Panc1 (cell line): ENCODE results near the gene BBS9. TPM values are rescaled to one million over a fixed set of nuclear protein-coding genes. Genes with fewer than 3 reads are reported as not detected.

ENCODE experiments used
- ATAC-seq: fragments of 200-7000 bp; cut with Tn5 transposase; 2 replicates; pipeline ENCODE4 v1.9.1; 2020; ENCODE audit warnings: mild to moderate bottlenecking, moderate library complexity
- BruUV-seq: library from RNA; stranded (reverse); fragments of 400-500 nt; replicated peaks from 2 replicates; lab custom pipeline; 2021; lab: Mats Ljungman, UMichigan
- CTCF ChIA-PET: fragments of 300-600 bp; sonication (Branson Sonifier 250); formaldehyde crosslinking; loops from one replicate; lab custom pipeline; 2022; ENCODE audit warnings: antibody characterized with exemption; lab: Charles Lee
- POLR2A ChIA-PET: fragments of 300-600 bp; sonication (Branson Sonifier 250); formaldehyde crosslinking; loops from one replicate; lab custom pipeline; 2022; ENCODE audit warnings: antibody characterized with exemption; lab: Charles Lee
- DNase-seq: peaks from one replicate; pipeline ENCODE4 v3.0.0-alpha.2; 2010; ENCODE audit warnings: low read depth, low spot score
- H3K27ac ChIP-seq: 2 replicates; pipeline ENCODE4 v1.5.1; 2011; ENCODE audit warnings: mild to moderate bottlenecking, low read length, inconsistent platforms
- H3K27me3 ChIP-seq: fragments of 200-500 bp; sonication (Bioruptor generic); 2 replicates; pipeline ENCODE4 v1.6.0; 2014; ENCODE audit warnings: low read length, inconsistent platforms; ENCODE audit not compliant: control insufficient read depth, insufficient read depth
- H3K36me3 ChIP-seq: fragments of 200-500 bp; sonication (Bioruptor generic); 2 replicates; pipeline ENCODE4 v1.5.1; 2014; ENCODE audit warnings: inconsistent platforms, mild to moderate bottlenecking, low read length, moderate library complexity; ENCODE audit not compliant: control insufficient read depth, insufficient read depth
- H3K4me1 ChIP-seq: 2 replicates; pipeline ENCODE4 v1.5.1; 2011; ENCODE audit warnings: inconsistent platforms, mild to moderate bottlenecking, low read length, moderate library complexity; ENCODE audit not compliant: control insufficient read depth, insufficient read depth
- H3K4me3 ChIP-seq, 2 experiments: 2 replicates each; pipeline ENCODE4 v1.5.1; 2011 to 2012; ENCODE audit warnings: low read depth in 2 of 2, low read length in 2 of 2, mild to moderate bottlenecking in 2 of 2, inconsistent platforms in 1 of 2, moderate library complexity in 1 of 2
- H3K9me3 ChIP-seq: fragments of 200-500 bp; sonication (Bioruptor generic); 2 replicates; pipeline ENCODE4 v1.5.1; 2014; ENCODE audit warnings: low read depth, mild to moderate bottlenecking, inconsistent platforms, low read length, moderate library complexity; ENCODE audit not compliant: control insufficient read depth, insufficient read depth
- CTCF ChIP-seq: fragments of 450-650 bp; IDR thresholded peaks from 2 replicates; pipeline ENCODE4 v1.5.1; 2017; ENCODE audit warnings: mild to moderate bottlenecking
- POLR2AphosphoS5 ChIP-seq: IDR thresholded peaks from 2 replicates; pipeline ENCODE4 v1.6.1; 2012; ENCODE audit warnings: mild to moderate bottlenecking, low read depth, low read length, moderate library complexity
- REST ChIP-seq, 2 experiments: IDR thresholded peaks; 2 replicates each; pipeline ENCODE4 v1.6.1; 2011 to 2012; ENCODE audit warnings: low read depth in 2 of 2, control low read depth in 1 of 2, low read length in 1 of 2, mild to moderate bottlenecking in 1 of 2, moderate library complexity in 1 of 2; ENCODE audit not compliant: insufficient read depth in 1 of 2
- SIN3A ChIP-seq: IDR thresholded peaks from 2 replicates; pipeline ENCODE4 v1.6.1; 2012; ENCODE audit warnings: low read depth, mild to moderate bottlenecking, low read length, moderate library complexity, borderline replicate concordance; ENCODE audit not compliant: insufficient read depth
- TCF7L2 ChIP-seq: IDR thresholded peaks from 2 replicates; pipeline ENCODE4 v1.6.1; 2011; ENCODE audit warnings: mild to moderate bottlenecking, low read depth, low read length, inconsistent platforms
- in situ Hi-C: cut with HindIII; loops from 2 replicates; pipeline ENCODE4 v1.10.0; 2016; ENCODE audit warnings: low sequenced_read_pairs, low pct_unique_long_range_greater_than_20kb
- intact Hi-C: fragments of 100-400 bp; cut with micrococcal nuclease; formaldehyde crosslinking; loops from one replicate; pipeline ENCODE4 v1.10.0; 2022; ENCODE audit not compliant: unreplicated experiment
- total RNA-seq: library from RNA; stranded (reverse); gene quantifications from one replicate; pipeline ENCODE4 v1.2.1, GENCODE V29; 2021; ENCODE audit not compliant: unreplicated experiment

The BBS9 gene
- total RNA-seq, 1 experiment from 2014 or later = 6.9 TPM

- Histone ChIP-seq H3K27me3 (no peaks in the 10 kb centered on the region), H3K4me1 (no peaks in the 10 kb centered on the region), H3K36me3 (no peaks in the 10 kb centered on the region), H3K27ac (no peak overlapping the region), H3K9me3 (no peaks in the 10 kb centered on the region), H3K4me3 (no peak overlapping the region)
- TF ChIP-seq REST (IDR thresholded peaks at IDR 0.05; ENCODE audit: insufficient read depth in 1 of 2, low read depth in 2 of 2, low read length in 1 of 2) (no peak), TCF7L2 (no peak), POLR2AphosphoS5 (no peak), CTCF (no peak), SIN3A (no peak)
- DNase-seq = no peak
- no TSS peak for BruUV-seq
- ATAC-seq = no peak
- intact Hi-C loops (no loop called here), in situ Hi-C loops (no loop called here)
- ChIA-PET CTCF (no interaction called here), POLR2A (no interaction called here)
Observed at GRCh38 chr7:33531888-33532287, 402.5 kb downstream of the BBS9 start.

- H3K27me3 ChIP-seq = no peaks in the 10 kb centered on the region
- BruUV-seq = no TSS peak
- CTCF ChIA-PET = no interaction called here
- no peak overlapping the region for H3K4me3 ChIP-seq
- intact Hi-C loops (no loop called here), in situ Hi-C loops (no loop called here)
- no peaks in the 10 kb centered on the region for H3K9me3 ChIP-seq
- DNase-seq = no peak
- POLR2A ChIA-PET = no interaction called here
- TF ChIP-seq REST (IDR thresholded peaks at IDR 0.05; ENCODE audit: insufficient read depth in 1 of 2, low read depth in 2 of 2, low read length in 1 of 2) (no peak), TCF7L2 (no peak), SIN3A (no peak), CTCF (no peak), POLR2AphosphoS5 (no peak)
- H3K4me1 ChIP-seq = no peaks in the 10 kb centered on the region
- no peaks in the 10 kb centered on the region for H3K36me3 ChIP-seq
- no peak overlapping the region for H3K27ac ChIP-seq
- ATAC-seq = no peak
Observed at GRCh38 chr7:33534833-33535232, 405.5 kb downstream of the BBS9 start.
